GM12878 (cell line): Measurements from ENCODE around the gene STARD5. TPM values are rescaled to one million over a fixed set of nuclear protein-coding genes. Genes with fewer than 3 reads are reported as not detected.

Source experiments
- BCL3 ChIP-seq: IDR thresholded peaks from 2 replicates; pipeline ENCODE4 v1.6.1; 2011; ENCODE audit warnings: borderline replicate concordance, low read depth, mild to moderate bottlenecking, moderate library complexity, low read length; ENCODE audit not compliant: insufficient read depth, poor library complexity, severe bottlenecking
- FOXK2 ChIP-seq: fragments of 450-650 bp; IDR thresholded peaks from 2 replicates; pipeline ENCODE4 v1.6.1; 2017; ENCODE audit warnings: mild to moderate bottlenecking, moderate library complexity
- IKZF2 ChIP-seq, 2 experiments: fragments of 450-650 bp; IDR thresholded peaks; 2 replicates each; pipeline ENCODE4 v1.6.1; 2017; ENCODE audit warnings: mild to moderate bottlenecking in 2 of 2, moderate library complexity in 2 of 2
- MEF2A ChIP-seq: IDR thresholded peaks from 2 replicates; pipeline ENCODE4 v1.6.1; 2011; ENCODE audit warnings: low read depth, mild to moderate bottlenecking, low read length, moderate library complexity; ENCODE audit not compliant: insufficient read depth
- NFXL1 ChIP-seq: fragments of 450-650 bp; IDR thresholded peaks from 2 replicates; pipeline ENCODE4 v1.6.1; 2017; ENCODE audit warnings: antibody characterized with exemption, mild to moderate bottlenecking, borderline replicate concordance
- RFX5 ChIP-seq: IDR thresholded peaks from 2 replicates; pipeline ENCODE4 v1.6.1; 2011; ENCODE audit warnings: low read depth, low read length, improper control_type of control experiment
- TCF7 ChIP-seq: IDR thresholded peaks from 2 replicates; pipeline ENCODE4 v1.6.1; 2014; ENCODE audit warnings: antibody characterized with exemption, borderline replicate concordance
- ZNF207 ChIP-seq: fragments of 450-650 bp; IDR thresholded peaks from 2 replicates; pipeline ENCODE4 v1.6.1; 2014; ENCODE audit warnings: antibody characterized with exemption, mild to moderate bottlenecking, borderline replicate concordance
- ZNF217 ChIP-seq: fragments of 450-650 bp; IDR thresholded peaks from 2 replicates; pipeline ENCODE4 v1.6.1; 2017; ENCODE audit warnings: antibody characterized with exemption, mild to moderate bottlenecking
- ZNF24 ChIP-seq: fragments of 450-650 bp; IDR thresholded peaks from 2 replicates; pipeline ENCODE4 v1.6.1; 2017; ENCODE audit warnings: antibody characterized with exemption, mild to moderate bottlenecking
- polyA plus RNA-seq, 11 experiments: library from polyadenylated mRNA; depleted of rRNA in 4 of 11; unstranded in 6 of 11; stranded (reverse) in 5 of 11; fragments of >200 nt; fragmentation: Nextera tagmentation in 4 of 11; fragmentation: Illumina TruSeq in 1 of 11; extraction: Ambion mirVana in 4 of 11; extraction: Trizol in 1 of 11; gene quantifications; 1 replicate in 1 of 11; 2 replicates in 10 of 11; pipeline versions ENCODE4 v1.2.1 to v1.2.3, GENCODE V29; 2011 to 2016; ENCODE audit warnings: inconsistent platforms in 2 of 11, missing spikeins in 2 of 11, low read depth in 1 of 11
- total RNA-seq, 4 experiments: library from RNA; depleted of rRNA in 3 of 4; stranded (reverse); fragments of >200 nt in 3 of 4; fragmentation: Illumina TruSeq in 1 of 4; extraction: Trizol in 1 of 4; gene quantifications; 2 replicates each; pipeline versions ENCODE4 v1.2.1 to v1.2.3, GENCODE V29; 2013 to 2021
- TF ChIP-seq, protein P1 (sequence below): fragments of 450-650 bp; IDR thresholded peaks from 2 replicates; pipeline ENCODE4 v1.6.1; 2017; ENCODE audit warnings: mild to moderate bottlenecking, moderate library complexity
- TF ChIP-seq, protein P2 (sequence below): fragments of 450-650 bp; IDR thresholded peaks from 2 replicates; pipeline ENCODE4 v1.6.1; 2017; ENCODE audit warnings: mild to moderate bottlenecking, low read depth, inconsistent platforms; ENCODE audit not compliant: poor library complexity, severe bottlenecking
- TF ChIP-seq, protein P3 (sequence below): IDR thresholded peaks from 2 replicates; pipeline ENCODE4 v1.6.1; 2012; ENCODE audit warnings: low read depth, low read length, improper control_type of control experiment

Gene STARD5
- total and polyA plus RNA-seq, 10 of the 15 experiments (the other 5 are each of a cell fraction or from before 2014, with no cell fraction given), result 2.3 to 9.4 (median 4.7) TPM

DNA sequence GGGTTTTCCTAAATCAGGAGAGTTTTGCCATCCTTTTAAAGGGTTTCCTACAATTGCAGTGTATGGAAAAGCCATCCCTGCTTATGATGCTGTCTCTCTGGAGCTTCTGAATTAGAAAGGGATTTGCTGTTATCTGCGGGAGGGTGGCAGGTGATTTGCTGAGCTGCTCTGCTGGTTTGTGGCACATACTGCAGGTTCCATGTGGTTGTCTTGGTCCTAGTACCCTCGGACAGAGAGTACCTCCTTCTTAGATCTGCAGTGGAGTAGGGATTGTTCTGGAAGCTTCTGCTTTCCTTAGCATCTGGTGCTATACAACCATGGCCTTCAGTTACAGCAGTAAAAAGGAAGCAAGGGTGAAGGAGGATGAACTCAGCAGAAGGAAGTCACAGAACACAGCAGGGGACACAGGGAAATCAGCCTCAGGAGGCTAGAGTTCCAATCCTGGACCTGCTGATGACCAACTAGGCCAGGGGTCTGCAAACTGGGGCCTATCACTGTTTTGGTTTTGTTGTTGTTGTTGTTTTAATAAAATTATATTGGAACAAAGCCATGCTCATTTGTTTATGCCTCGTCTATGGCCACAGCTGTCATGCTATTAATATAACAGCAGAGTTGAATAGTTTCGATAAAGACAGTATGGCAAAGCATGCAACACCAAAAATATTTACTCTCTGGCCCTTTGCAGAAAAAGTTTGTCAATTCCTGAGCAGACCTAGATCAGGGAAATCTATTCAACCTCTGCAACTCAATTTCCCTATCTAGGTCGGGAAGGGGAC, 39.5 kb downstream of the STARD5 start (continued):
- TF ChIP-seq, protein P1, sequence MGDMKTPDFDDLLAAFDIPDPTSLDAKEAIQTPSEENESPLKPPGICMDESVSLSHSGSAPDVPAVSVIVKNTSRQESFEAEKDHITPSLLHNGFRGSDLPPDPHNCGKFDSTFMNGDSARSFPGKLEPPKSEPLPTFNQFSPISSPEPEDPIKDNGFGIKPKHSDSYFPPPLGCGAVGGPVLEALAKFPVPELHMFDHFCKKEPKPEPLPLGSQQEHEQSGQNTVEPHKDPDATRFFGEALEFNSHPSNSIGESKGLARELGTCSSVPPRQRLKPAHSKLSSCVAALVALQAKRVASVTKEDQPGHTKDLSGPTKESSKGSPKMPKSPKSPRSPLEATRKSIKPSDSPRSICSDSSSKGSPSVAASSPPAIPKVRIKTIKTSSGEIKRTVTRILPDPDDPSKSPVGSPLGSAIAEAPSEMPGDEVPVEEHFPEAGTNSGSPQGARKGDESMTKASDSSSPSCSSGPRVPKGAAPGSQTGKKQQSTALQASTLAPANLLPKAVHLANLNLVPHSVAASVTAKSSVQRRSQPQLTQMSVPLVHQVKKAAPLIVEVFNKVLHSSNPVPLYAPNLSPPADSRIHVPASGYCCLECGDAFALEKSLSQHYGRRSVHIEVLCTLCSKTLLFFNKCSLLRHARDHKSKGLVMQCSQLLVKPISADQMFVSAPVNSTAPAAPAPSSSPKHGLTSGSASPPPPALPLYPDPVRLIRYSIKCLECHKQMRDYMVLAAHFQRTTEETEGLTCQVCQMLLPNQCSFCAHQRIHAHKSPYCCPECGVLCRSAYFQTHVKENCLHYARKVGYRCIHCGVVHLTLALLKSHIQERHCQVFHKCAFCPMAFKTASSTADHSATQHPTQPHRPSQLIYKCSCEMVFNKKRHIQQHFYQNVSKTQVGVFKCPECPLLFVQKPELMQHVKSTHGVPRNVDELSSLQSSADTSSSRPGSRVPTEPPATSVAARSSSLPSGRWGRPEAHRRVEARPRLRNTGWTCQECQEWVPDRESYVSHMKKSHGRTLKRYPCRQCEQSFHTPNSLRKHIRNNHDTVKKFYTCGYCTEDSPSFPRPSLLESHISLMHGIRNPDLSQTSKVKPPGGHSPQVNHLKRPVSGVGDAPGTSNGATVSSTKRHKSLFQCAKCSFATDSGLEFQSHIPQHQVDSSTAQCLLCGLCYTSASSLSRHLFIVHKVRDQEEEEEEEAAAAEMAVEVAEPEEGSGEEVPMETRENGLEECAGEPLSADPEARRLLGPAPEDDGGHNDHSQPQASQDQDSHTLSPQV, result no peak
- no peak for TF ChIP-seq RFX5
- TF ChIP-seq BCL3, result no peak
- no peak for TF ChIP-seq FOXK2
- TF ChIP-seq MEF2A, result 0 out of 2 replicates have a peak, but pooled peaks have one; percentile 64
- TF ChIP-seq, protein P2, sequence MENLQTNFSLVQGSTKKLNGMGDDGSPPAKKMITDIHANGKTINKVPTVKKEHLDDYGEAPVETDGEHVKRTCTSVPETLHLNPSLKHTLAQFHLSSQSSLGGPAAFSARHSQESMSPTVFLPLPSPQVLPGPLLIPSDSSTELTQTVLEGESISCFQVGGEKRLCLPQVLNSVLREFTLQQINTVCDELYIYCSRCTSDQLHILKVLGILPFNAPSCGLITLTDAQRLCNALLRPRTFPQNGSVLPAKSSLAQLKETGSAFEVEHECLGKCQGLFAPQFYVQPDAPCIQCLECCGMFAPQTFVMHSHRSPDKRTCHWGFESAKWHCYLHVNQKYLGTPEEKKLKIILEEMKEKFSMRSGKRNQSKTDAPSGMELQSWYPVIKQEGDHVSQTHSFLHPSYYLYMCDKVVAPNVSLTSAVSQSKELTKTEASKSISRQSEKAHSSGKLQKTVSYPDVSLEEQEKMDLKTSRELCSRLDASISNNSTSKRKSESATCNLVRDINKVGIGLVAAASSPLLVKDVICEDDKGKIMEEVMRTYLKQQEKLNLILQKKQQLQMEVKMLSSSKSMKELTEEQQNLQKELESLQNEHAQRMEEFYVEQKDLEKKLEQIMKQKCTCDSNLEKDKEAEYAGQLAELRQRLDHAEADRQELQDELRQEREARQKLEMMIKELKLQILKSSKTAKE, result no peak
- no peak for TF ChIP-seq ZNF207
- no peak for TF ChIP-seq IKZF2 (IDR thresholded peaks at IDR 0.05)
- no peak for TF ChIP-seq ZNF217
- TF ChIP-seq TCF7, result no peak
- no peak for TF ChIP-seq ZNF24
- TF ChIP-seq, protein P3, sequence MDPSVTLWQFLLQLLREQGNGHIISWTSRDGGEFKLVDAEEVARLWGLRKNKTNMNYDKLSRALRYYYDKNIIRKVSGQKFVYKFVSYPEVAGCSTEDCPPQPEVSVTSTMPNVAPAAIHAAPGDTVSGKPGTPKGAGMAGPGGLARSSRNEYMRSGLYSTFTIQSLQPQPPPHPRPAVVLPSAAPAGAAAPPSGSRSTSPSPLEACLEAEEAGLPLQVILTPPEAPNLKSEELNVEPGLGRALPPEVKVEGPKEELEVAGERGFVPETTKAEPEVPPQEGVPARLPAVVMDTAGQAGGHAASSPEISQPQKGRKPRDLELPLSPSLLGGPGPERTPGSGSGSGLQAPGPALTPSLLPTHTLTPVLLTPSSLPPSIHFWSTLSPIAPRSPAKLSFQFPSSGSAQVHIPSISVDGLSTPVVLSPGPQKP, result no peak
- TF ChIP-seq NFXL1, result no peak
